HEK293T (cell line): ENCODE data around the gene TCERG1L.

Experiments used
- CTCF ChIA-PET: fragments of 350-600 bp; formaldehyde crosslinking; extraction: SDS; loops from one replicate; lab custom pipeline; 2021; ENCODE audit warnings: antibody characterized with exemption, inconsistent platforms; lab: Yijun Ruan, JAX
- POLR2A ChIA-PET: fragments of 350-600 bp; formaldehyde crosslinking; extraction: SDS; loops from one replicate; lab custom pipeline; 2020; ENCODE audit warnings: antibody characterized with exemption, inconsistent platforms; lab: Yijun Ruan, JAX
- DNase-seq: peaks from one replicate; pipeline ENCODE4 v3.0.0; 2012; ENCODE audit warnings: mixed read lengths; ENCODE audit errors: extremely low spot score
- ARNT ChIP-seq: fragments of 450-650 bp; IDR thresholded peaks from 2 replicates; pipeline ENCODE4 v1.6.1; 2017; ENCODE audit warnings: mild to moderate bottlenecking
- BHLHE40 ChIP-seq: fragments of 450-650 bp; IDR thresholded peaks from 2 replicates; pipeline ENCODE4 v1.6.1; 2016; ENCODE audit warnings: mild to moderate bottlenecking, moderate library complexity, borderline replicate concordance
- CTBP1 ChIP-seq: fragments of 450-650 bp; IDR thresholded peaks from 2 replicates; pipeline ENCODE4 v1.6.1; 2016; ENCODE audit warnings: borderline replicate concordance
- ELF4 ChIP-seq: fragments of 450-650 bp; IDR thresholded peaks from 2 replicates; pipeline ENCODE4 v1.6.1; 2017; ENCODE audit warnings: antibody characterized with exemption
- FOXA1 ChIP-seq: fragments of 450-650 bp; IDR thresholded peaks from 2 replicates; pipeline ENCODE4 v1.6.1; 2016; ENCODE audit warnings: mild to moderate bottlenecking
- FOXK2 ChIP-seq: fragments of 450-650 bp; IDR thresholded peaks from 2 replicates; pipeline ENCODE4 v1.6.1; 2016; ENCODE audit warnings: mild to moderate bottlenecking
- FOXM1 ChIP-seq: fragments of 450-650 bp; IDR thresholded peaks from 2 replicates; pipeline ENCODE4 v1.6.1; 2017; ENCODE audit warnings: mild to moderate bottlenecking, borderline replicate concordance
- HDGF ChIP-seq: fragments of 450-650 bp; IDR thresholded peaks from 2 replicates; pipeline ENCODE4 v1.6.1; 2017; ENCODE audit warnings: antibody characterized with exemption, borderline replicate concordance
- L3MBTL2 ChIP-seq: fragments of 450-650 bp; conservative IDR thresholded peaks from 2 replicates; pipeline ENCODE4 v1.6.1; 2016; ENCODE audit warnings: mild to moderate bottlenecking
- LEF1 ChIP-seq: fragments of 450-650 bp; IDR thresholded peaks from 2 replicates; pipeline ENCODE4 v1.6.1; 2017; ENCODE audit warnings: mild to moderate bottlenecking, borderline replicate concordance
- NFRKB ChIP-seq: fragments of 450-650 bp; IDR thresholded peaks from 2 replicates; pipeline ENCODE4 v1.6.1; 2016; ENCODE audit warnings: mild to moderate bottlenecking, moderate library complexity
- SP1 ChIP-seq: fragments of 450-650 bp; IDR thresholded peaks from 2 replicates; pipeline ENCODE4 v1.6.1; 2017
- SUZ12 ChIP-seq: fragments of 450-650 bp; IDR thresholded peaks from 2 replicates; pipeline ENCODE4 v1.6.1; 2016; ENCODE audit warnings: mild to moderate bottlenecking
- TARDBP ChIP-seq: fragments of 450-650 bp; IDR thresholded peaks from 2 replicates; pipeline ENCODE4 v1.6.1; 2016
- ZNF384 ChIP-seq: fragments of 450-650 bp; IDR thresholded peaks from 2 replicates; pipeline ENCODE4 v1.6.1; 2016
- TF ChIP-seq, protein P1 (sequence below): fragments of 450-650 bp; IDR thresholded peaks from 2 replicates; pipeline ENCODE4 v1.6.1; 2016

TCERG1L gene

DNA sequence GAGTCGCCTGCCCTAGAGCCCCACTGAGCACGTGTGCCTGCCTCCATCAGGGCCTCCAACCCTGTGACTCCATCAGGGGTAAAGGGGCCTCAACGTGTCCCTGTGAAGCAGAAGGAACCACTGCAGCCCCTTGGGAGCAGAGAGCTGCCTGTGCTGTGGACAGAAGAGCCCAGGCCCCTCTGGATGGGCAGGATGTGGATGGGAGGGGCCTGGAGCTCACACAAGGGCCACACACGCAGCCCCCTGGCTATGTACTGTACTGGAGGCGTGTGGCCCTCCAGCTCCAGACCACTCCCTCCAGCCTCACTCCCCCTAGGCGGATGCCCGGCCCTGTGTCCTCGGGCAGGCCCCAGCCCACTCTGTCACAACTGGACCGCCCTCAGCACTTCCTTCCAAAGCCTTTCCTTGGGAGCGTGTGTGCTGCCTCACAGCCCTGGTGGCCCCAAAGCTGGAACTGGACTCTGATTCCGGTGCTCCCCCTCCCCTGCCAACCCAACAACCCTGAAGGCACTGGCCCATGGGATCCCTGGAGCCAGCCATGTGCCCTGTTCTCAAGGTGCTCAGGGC, 238.0 kb downstream of the TCERG1L start:
- POLR2A ChIA-PET, result no interaction called here
- TF ChIP-seq ELF4, result no peak
- TF ChIP-seq ZNF384, result no peak
- TF ChIP-seq FOXA1, result no peak
- DNase-seq, result no peak
- CTCF ChIA-PET, result no interaction called here

DNA sequence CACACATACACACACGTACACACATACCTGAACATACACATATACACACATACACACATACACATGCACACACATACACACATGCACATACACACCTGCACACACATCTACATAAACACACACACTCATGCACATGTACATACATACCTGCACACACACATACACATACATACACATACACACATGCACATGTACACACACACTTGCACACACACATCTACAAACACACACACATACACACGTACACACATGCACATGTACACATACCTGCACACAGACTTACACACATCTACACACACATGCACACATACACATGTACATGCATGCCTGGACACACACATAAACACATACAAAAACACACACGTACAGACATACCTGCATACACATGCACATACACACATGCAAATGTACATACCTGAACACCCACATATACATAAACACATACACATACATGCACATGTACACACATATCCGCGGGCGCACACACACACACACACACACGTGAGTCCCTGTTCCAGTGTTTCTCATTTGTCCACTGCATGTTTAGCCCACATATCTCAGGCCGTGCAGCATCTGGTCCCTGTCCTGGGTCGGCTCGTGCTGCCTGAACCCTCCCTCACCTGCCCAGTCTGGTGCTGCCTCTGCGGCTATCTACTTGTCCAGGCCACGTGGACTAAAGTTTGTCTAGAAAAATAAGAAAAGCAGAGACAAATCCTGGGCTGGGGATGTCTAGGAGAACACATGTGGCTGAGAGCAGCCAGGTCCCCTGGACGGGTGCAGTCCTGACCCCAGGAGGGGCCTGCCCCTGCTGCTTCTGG, 238.7 kb downstream of the TCERG1L start:
- ChIA-PET POLR2A (no interaction called here), CTCF (no interaction called here)
- no peak for TF ChIP-seq BHLHE40
- TF ChIP-seq NFRKB, result no peak
- TF ChIP-seq SP1, result no peak
- TF ChIP-seq CTBP1, result no peak
- no peak for TF ChIP-seq HDGF
- no peak for TF ChIP-seq FOXA1
- 0 out of 2 replicates have a peak, but pooled peaks have one; percentile 34 for TF ChIP-seq TARDBP
- no peak for TF ChIP-seq L3MBTL2
- no peak for DNase-seq

DNA sequence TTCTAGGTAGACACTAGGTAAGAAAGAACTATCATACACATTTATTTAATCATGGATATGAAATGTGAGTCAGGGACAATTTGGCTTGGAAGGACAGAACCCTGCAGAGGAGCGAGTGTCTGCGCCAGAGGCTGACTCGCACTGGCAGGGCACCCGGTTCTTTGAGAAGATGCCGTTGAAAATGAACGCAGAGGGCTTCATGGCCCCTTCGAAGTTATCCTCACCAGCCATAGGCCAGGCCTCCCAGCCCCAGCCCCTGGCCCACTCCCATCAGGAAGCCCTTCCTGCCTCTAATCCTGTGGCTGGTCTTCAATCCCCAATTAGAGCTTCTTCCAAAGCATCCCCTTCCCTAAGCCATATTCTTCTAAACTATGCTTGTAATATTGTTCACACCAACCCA, 239.8 kb downstream of the TCERG1L start:
- TF ChIP-seq SUZ12, result no peak
- no peak for TF ChIP-seq LEF1
- TF ChIP-seq L3MBTL2, result no peak
- TF ChIP-seq, protein P1, sequence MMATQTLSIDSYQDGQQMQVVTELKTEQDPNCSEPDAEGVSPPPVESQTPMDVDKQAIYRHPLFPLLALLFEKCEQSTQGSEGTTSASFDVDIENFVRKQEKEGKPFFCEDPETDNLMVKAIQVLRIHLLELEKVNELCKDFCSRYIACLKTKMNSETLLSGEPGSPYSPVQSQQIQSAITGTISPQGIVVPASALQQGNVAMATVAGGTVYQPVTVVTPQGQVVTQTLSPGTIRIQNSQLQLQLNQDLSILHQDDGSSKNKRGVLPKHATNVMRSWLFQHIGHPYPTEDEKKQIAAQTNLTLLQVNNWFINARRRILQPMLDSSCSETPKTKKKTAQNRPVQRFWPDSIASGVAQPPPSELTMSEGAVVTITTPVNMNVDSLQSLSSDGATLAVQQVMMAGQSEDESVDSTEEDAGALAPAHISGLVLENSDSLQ, result no peak
- TF ChIP-seq BHLHE40, result no peak
- TF ChIP-seq FOXA1, result no peak
- TF ChIP-seq FOXK2, result no peak
- TF ChIP-seq ZNF384, result no peak
- TF ChIP-seq ELF4, result no peak
- TF ChIP-seq TARDBP, result no peak
- TF ChIP-seq ARNT, result no peak
- TF ChIP-seq FOXM1, result no peak
- TF ChIP-seq SP1, result no peak
- TF ChIP-seq HDGF, result no peak
- ChIA-PET CTCF (no interaction called here), POLR2A (no interaction called here)
- no peak for DNase-seq

DNA sequence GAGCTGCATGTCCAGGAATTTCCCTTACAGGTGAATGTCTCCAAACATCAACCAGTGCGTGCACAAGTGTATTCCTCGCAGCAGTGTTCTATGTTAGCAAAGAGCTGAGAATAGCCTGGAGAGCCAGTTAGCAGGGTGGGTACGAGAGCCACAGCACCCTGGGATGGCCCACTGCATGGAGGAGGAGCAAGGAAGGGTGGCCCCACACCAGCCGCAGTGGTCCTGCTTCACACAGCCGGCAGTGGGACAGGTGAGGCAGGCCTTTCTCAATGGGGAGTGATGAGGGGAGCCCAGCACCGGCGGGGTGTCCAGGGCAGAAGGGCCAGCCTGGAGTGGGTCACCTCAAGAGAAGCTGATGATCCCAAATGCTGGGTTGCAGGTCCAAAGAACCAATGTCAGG, 240.7 kb downstream of the TCERG1L start:
- TF ChIP-seq SUZ12, result no peak
- TF ChIP-seq, protein P1, result no peak
- TF ChIP-seq ARNT, result no peak
- no peak for TF ChIP-seq BHLHE40
- no peak for TF ChIP-seq FOXA1
- no peak for TF ChIP-seq L3MBTL2
- TF ChIP-seq NFRKB, result no peak
- TF ChIP-seq ELF4, result no peak
- no peak for TF ChIP-seq TARDBP
- TF ChIP-seq FOXM1, result no peak
- no peak for TF ChIP-seq FOXK2
- TF ChIP-seq LEF1, result no peak
- TF ChIP-seq SP1, result no peak
- TF ChIP-seq CTBP1, result no peak
- no peak for TF ChIP-seq HDGF
- TF ChIP-seq ZNF384, result no peak
- DNase-seq, result no peak
- ChIA-PET POLR2A (no interaction called here), CTCF (no interaction called here)

DNA sequence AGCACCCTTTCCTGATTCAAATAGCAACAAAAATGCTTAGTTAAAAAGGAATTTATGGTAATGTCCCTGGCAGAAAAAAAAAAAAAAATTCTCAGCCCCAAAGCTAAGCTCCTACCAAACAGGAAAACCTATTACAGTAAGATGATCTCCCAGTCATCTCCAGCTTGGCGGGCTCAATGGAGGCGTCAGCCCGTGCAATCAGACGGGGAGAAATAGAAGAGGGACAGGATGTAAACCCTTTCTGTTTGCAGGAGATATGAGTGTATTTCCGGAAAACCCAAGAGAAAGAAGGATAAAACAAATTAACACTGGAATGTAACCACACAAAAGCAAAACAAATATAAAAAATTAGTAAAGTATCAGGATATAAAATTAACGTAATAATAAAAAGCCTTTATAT, 242.8 kb downstream of the TCERG1L start:
- POLR2A ChIA-PET, result no interaction called here
- no peak for DNase-seq
- no peak for TF ChIP-seq ZNF384
- TF ChIP-seq ARNT, result no peak
- TF ChIP-seq, protein P1, result no peak
- no peak for TF ChIP-seq SUZ12
- TF ChIP-seq FOXK2, result no peak
- no peak for TF ChIP-seq FOXM1
- TF ChIP-seq ELF4, result no peak
- TF ChIP-seq LEF1, result no peak
- no peak for TF ChIP-seq BHLHE40
- no peak for TF ChIP-seq SP1
- no peak for TF ChIP-seq HDGF
- TF ChIP-seq NFRKB, result no peak
- TF ChIP-seq L3MBTL2, result no peak
- CTCF ChIA-PET, result no interaction called here

DNA sequence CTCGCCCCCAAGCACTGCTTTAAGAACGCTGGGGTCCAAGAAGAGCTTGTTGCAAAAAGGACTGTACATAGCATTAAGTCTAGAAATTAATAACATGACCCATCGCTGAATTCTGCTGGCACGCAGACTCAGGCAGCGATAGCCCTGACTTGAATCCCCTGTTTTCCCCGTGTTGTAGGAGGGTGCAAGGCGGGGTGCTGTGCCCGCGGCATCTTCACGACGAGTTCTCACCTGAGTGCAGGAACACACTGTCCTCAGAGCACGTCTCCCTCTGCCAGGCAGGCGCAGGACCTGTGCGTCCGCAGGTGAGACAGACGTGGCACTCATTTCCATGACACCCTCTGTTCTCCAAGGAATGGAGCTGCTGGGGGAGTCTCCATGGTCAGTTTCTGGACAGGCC, 243.2 kb downstream of the TCERG1L start:
- POLR2A ChIA-PET, result no interaction called here
- TF ChIP-seq FOXM1, result no peak
- no peak for TF ChIP-seq ELF4
- no peak for TF ChIP-seq NFRKB
- TF ChIP-seq ARNT, result no peak
- TF ChIP-seq, protein P1, result no peak
- TF ChIP-seq LEF1, result no peak
- CTCF ChIA-PET, result no interaction called here
- no peak for DNase-seq
